ENCODE results near the gene CHCHD5.
A peak's percentile ranks its signal among the peaks of the same experiment; 100 is the strongest.
"Not testable (repeated sequence)": the region's sequence is repeated elsewhere in the genome, so short reads cannot be mapped to it uniquely, and the experiment has no call there.

CHCHD5 gene, protein sequence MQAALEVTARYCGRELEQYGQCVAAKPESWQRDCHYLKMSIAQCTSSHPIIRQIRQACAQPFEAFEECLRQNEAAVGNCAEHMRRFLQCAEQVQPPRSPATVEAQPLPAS

DNA sequence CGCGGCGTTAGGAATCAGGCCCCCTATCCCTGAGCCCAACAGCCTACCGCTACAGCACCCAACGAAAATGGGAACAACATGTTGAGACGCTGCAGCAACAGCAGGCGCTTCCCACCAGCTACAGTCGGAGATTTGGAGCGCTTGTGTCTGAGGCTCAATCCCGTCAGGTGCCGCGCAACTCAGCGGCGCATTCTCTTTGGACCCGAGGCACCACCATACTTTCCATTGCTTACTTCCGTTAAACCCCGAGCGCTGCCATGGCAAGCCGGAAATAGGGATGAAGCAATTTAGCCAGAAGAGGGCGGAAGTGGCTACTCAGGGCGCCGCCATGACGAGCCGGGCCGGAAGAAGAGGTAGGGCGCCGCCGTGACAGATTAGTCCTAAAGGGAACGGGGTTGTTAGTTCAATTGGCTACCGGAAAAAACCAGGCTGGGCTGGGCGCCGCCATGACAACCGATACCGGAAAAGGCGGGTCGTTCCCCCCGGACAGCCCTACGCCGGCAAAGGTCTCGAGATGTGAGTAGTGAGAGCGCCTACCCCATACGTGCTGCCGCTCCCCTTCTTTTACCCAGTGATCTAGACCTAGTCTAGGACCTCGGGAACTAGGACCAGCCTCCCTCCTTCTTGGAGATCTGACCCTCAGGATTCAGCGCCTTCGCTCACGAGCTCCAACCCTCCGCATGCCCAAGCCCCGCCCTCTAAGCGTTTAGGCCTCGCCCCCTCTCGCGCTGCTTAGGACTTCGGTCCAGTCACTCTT is at the start of gene CHCHD5:
TSS of gene CHCHD5 (plus strand) at position 476 of the 757 bp plus-strand sequence. CDS start at position 515, 39 bp downstream.
- Mint-ChIP-seq H3K27me3 (no peaks in the 10 kb centered on the region), H3K36me3 (peaks cover 29% of the 10 kb centered on the region), H3K9me3 (no peaks in the 10 kb centered on the region), H3K4me1 (peaks cover 31% of the 10 kb centered on the region), H3K4me3 (peak within 1 kb of the TSS; percentile 94), H3K27ac (peak within 1 kb of the TSS; percentile 97)
- ATAC-seq = peak; percentile 95

DNA sequence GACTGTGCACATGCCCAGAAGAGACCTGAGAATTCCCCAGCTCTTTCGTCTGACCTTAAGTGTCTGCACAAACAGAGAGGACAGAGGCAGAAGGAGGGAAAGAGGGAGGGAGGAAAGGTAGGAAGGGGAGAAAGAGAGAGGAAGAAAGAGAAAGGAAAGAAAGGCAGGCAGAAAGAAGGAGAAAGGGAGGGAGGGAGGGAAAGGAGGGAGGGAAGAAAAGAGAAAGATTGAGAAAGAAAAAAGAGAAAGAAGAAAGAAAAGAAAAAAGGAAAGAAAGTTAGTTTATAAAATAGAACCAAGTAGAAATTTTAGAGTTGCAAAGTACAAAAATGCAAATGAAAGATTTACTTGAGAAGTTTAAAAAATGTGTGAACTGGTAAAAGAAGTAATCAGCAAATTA is 49.6 kb upstream of the CHCHD5 start:
- Mint-ChIP-seq H3K9me3 (no peaks in the 10 kb centered on the region), H3K27me3 (no peaks in the 10 kb centered on the region), H3K4me3 (no peak overlapping the region), H3K4me1 (no peaks in the 10 kb centered on the region), H3K27ac (no peak overlapping the region), H3K36me3 (peaks cover 41% of the 10 kb centered on the region)
- ATAC-seq = no peak

- peaks cover 27% of the 10 kb centered on the region for H3K36me3 Mint-ChIP-seq
- H3K27ac Mint-ChIP-seq, ATAC-seq, H3K27me3 Mint-ChIP-seq, H3K9me3 Mint-ChIP-seq, H3K4me3 Mint-ChIP-seq, H3K4me1 Mint-ChIP-seq: not testable (repeated sequence)
Measured at GRCh38 chr2:112536665-112537064, 47.7 kb upstream of the CHCHD5 start.

- Mint-ChIP-seq H3K4me1 (peaks cover 5% of the 10 kb centered on the region), H3K27ac (no peak overlapping the region), H3K27me3 (no peaks in the 10 kb centered on the region), H3K9me3 (no peaks in the 10 kb centered on the region), H3K4me3 (no peak overlapping the region), H3K36me3 (peaks cover 9% of the 10 kb centered on the region)
- no peak for ATAC-seq
Measured at GRCh38 chr2:112539306-112539705, 45.1 kb upstream of the CHCHD5 start.

GRCh38 chr2:112540906-112541305 is 43.5 kb upstream of the CHCHD5 start:
- Mint-ChIP-seq H3K36me3 (no peaks in the 10 kb centered on the region), H3K27ac (no peak overlapping the region), H3K4me3 (no peak overlapping the region), H3K9me3 (no peaks in the 10 kb centered on the region), H3K4me1 (peaks cover 5% of the 10 kb centered on the region), H3K27me3 (no peaks in the 10 kb centered on the region)
- ATAC-seq = no peak

GRCh38 chr2:112541315-112542122 is 42.9 kb upstream of the CHCHD5 start:
- Mint-ChIP-seq H3K27ac (no peak overlapping the region), H3K36me3 (no peaks in the 10 kb centered on the region), H3K9me3 (no peaks in the 10 kb centered on the region), H3K4me1 (peaks cover 5% of the 10 kb centered on the region), H3K4me3 (no peak overlapping the region), H3K27me3 (no peaks in the 10 kb centered on the region)
- peak; percentile 91 for ATAC-seq

GRCh38 chr2:112542123-112542983 is 42.1 kb upstream of the CHCHD5 start, which contains the start of gene POLR1B:
TSS of gene POLR1B (plus strand) at chr2:112542465. CDS start at chr2:112542495, 30 bp downstream.
- H3K27me3 Mint-ChIP-seq = no peaks in the 10 kb centered on the region
- H3K4me1 Mint-ChIP-seq = peaks cover 5% of the 10 kb centered on the region
- H3K36me3 Mint-ChIP-seq = peaks cover 4% of the 10 kb centered on the region
- no peak within 1 kb of the TSS for H3K4me3 Mint-ChIP-seq
- no peaks in the 10 kb centered on the region for H3K9me3 Mint-ChIP-seq
- H3K27ac Mint-ChIP-seq = no peak within 1 kb of the TSS
- ATAC-seq = peak; percentile 92

GRCh38 chr2:112542984-112543661 is 41.3 kb upstream of the CHCHD5 start:
- Mint-ChIP-seq H3K4me1 (peaks cover 5% of the 10 kb centered on the region), H3K36me3 (peaks cover 11% of the 10 kb centered on the region), H3K9me3 (no peaks in the 10 kb centered on the region), H3K4me3 (no peak overlapping the region), H3K27ac (no peak overlapping the region), H3K27me3 (no peaks in the 10 kb centered on the region)
- ATAC-seq = no peak

DNA sequence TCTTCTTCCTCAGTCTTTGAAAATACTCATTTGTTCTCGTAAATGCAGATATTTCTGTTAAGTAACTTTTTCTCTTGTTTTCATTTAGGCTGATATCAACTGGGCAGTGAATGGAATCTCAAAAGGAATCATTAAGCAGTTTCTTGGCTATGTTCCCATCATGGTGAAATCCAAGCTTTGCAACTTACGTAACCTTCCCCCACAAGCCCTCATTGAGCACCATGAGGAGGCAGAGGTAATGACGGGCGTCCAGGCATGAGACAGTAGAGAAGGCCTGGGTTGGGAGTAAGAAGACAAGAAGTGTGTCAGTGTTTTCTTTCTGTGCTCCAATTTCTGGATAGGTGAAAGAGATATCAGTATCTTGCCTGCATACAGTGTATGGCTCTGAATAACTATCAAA is 37.1 kb upstream of the CHCHD5 start:
- H3K27ac Mint-ChIP-seq = no peak overlapping the region
- H3K9me3 Mint-ChIP-seq = no peaks in the 10 kb centered on the region
- H3K4me3 Mint-ChIP-seq = no peak overlapping the region
- H3K27me3 Mint-ChIP-seq = no peaks in the 10 kb centered on the region
- no peak for ATAC-seq
- no peaks in the 10 kb centered on the region for H3K4me1 Mint-ChIP-seq
- H3K36me3 Mint-ChIP-seq = peaks cover 43% of the 10 kb centered on the region

DNA sequence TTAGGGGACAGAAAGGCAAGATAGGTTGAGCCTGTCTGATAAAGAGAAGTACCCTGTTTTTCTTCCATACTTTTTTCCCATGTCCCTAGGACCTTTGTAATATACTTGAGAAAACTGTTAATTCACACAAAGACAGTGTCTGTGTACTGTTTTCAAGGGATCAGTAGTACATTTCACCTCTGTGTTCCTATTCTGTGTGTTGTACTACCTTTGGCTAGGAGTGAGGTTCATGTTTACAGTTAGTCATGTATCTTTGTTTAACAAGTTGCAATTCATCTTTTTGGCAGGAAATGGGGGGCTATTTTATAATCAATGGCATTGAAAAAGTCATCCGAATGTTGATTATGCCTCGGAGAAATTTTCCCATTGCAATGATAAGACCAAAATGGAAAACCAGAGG is 35.4 kb upstream of the CHCHD5 start:
- no peaks in the 10 kb centered on the region for H3K27me3 Mint-ChIP-seq

GRCh38 chr2:112566104-112566503 is 18.3 kb upstream of the CHCHD5 start:
- no peak overlapping the region for H3K4me3 Mint-ChIP-seq
- H3K36me3 Mint-ChIP-seq = peaks cover 70% of the 10 kb centered on the region
- peaks cover 6% of the 10 kb centered on the region for H3K4me1 Mint-ChIP-seq
- ATAC-seq = no peak
- H3K27ac Mint-ChIP-seq = peak overlapping the region; percentile 40
- no peaks in the 10 kb centered on the region for H3K27me3 Mint-ChIP-seq
- H3K9me3 Mint-ChIP-seq = peaks cover 3% of the 10 kb centered on the region

More for the DNA sequence above, 35.4 kb upstream of the CHCHD5 start:
- H3K27ac Mint-ChIP-seq = no peak overlapping the region
- H3K4me1 Mint-ChIP-seq = no peaks in the 10 kb centered on the region
- no peak for ATAC-seq
- H3K4me3 Mint-ChIP-seq = no peak overlapping the region
- H3K36me3 Mint-ChIP-seq = peaks cover 58% of the 10 kb centered on the region
- H3K9me3 Mint-ChIP-seq = no peaks in the 10 kb centered on the region

DNA sequence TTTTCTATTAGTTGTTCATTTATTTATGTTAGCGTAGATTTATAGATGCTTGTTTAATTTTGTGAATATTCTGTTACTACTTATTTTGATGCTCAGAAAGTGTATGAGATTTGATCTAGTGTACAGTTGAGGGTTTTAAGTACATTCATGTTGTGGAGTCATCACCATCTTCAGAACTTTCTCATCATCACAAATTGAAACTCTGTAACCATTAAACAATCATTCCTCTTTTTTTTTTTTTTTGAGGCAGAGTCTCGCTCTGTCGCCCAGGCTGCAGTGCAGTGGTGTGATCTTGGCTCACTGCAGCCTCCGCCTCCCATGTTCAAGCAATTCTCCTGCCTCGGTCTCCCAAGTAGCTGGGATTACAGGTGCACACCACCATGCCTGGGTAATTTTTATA is 17.9 kb upstream of the CHCHD5 start:
- not testable (repeated sequence) for H3K9me3 Mint-ChIP-seq, H3K4me1 Mint-ChIP-seq, ATAC-seq, H3K27me3 Mint-ChIP-seq, H3K4me3 Mint-ChIP-seq
- Mint-ChIP-seq H3K27ac (peak overlapping the region; percentile 40), H3K36me3 (peaks cover 70% of the 10 kb centered on the region)

- H3K4me1 Mint-ChIP-seq = no peaks in the 10 kb centered on the region
- no peaks in the 10 kb centered on the region for H3K27me3 Mint-ChIP-seq
- H3K27ac Mint-ChIP-seq = no peak overlapping the region
- H3K4me3 Mint-ChIP-seq = no peak overlapping the region
- H3K9me3 Mint-ChIP-seq = peaks cover 3% of the 10 kb centered on the region
- peaks cover 88% of the 10 kb centered on the region for H3K36me3 Mint-ChIP-seq
- ATAC-seq = no peak
Measured at GRCh38 chr2:112572005-112572404, 12.4 kb upstream of the CHCHD5 start.

DNA sequence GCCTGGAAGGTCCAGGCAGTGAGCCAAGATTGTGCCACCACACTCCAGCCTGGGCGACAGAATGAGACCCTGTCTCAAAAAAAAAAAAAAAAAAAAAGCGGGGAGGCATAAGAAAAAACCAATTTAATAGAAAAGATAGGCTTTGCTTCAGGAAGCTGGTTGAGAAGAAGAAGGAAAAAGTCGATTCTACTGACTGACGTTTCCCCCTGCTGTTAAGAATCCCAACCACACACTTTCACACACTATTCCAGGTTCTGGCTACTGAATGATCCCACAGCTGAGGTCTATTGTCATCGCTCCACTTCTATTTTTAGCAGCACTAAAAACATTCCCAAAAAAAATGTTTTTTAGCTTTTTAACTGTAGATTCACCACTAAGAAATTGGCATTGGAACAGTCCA is 6.7 kb upstream of the CHCHD5 start:
- no peak overlapping the region for H3K27ac Mint-ChIP-seq
- no peaks in the 10 kb centered on the region for H3K4me1 Mint-ChIP-seq
- ATAC-seq = no peak
- no peak overlapping the region for H3K4me3 Mint-ChIP-seq
- peaks cover 36% of the 10 kb centered on the region for H3K36me3 Mint-ChIP-seq
- no peaks in the 10 kb centered on the region for H3K9me3 Mint-ChIP-seq
- H3K27me3 Mint-ChIP-seq = no peaks in the 10 kb centered on the region

Data from stimulated activated memory B cell treated with anti-CD40 and anti-IgM and Interleukin-4, amounts not matched to agents 10 μg/mL and 1 μg/mL and 100 μg/mL, for 72 hours (primary cell).